ENCODE results near the gene SP1.
"Not testable (repeated sequence)": the region's sequence is repeated elsewhere in the genome, so short reads cannot be mapped to it uniquely, and the experiment has no call there.

SP1 gene

DNA sequence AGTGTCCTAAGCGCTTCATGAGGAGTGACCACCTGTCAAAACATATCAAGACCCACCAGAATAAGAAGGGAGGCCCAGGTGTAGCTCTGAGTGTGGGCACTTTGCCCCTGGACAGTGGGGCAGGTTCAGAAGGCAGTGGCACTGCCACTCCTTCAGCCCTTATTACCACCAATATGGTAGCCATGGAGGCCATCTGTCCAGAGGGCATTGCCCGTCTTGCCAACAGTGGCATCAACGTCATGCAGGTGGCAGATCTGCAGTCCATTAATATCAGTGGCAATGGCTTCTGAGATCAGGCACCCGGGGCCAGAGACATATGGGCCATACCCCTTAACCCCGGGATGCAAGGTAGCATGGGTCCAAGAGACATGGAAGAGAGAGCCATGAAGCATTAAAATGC, 31.0 kb downstream of the SP1 start:
- Mint-ChIP-seq H3K4me3 (no peak overlapping the region), H3K4me1 (peaks cover 28 to 52% of the 10 kb centered on the region in 2 donors), H3K36me3 (peaks cover 39 to 47% of the 10 kb centered on the region in 2 donors), H3K9me3 (no peaks in the 10 kb centered on the region), H3K27ac (no peak overlapping the region), H3K27me3 (no peaks in the 10 kb centered on the region)
- DNase-seq = no peak
- no peak for ATAC-seq (replicated peaks)

DNA sequence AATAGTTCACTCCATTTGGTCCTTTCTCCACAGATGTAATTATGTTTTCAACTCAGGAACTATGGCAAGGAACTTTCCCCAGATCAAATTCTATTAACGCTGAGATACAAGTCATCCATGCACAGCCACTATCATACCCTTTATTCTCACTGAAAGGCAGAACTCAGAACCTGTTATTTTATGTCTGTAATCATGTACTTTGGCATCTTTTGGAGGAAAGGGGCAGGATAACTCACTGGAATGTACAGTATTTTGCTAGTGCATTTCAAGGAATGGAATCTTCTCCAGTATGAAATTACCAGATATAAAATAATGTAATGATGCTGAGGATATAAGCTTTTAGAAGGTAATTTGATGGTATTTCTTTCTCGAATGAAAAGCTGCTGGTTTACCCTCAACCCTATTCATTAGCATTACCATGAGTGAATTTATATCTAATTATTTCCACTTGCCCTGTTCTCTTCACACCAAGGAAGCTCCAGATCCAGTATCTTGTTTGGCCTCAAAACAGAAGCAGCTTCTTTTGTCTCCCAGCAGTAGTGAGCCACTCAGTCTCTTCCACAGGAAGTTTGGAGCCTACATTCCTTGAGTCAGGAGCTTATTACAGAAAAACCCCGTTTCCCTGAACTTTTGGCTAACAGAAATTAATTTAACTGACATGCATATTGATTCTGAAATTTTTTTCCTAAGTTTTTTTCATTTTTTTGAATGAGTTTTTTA, 33.7 kb downstream of the SP1 start:
- Mint-ChIP-seq H3K27me3 (no peaks in the 10 kb centered on the region), H3K36me3 (peaks cover 35 to 50% of the 10 kb centered on the region in 2 donors), H3K4me1 (peaks cover 36 to 78% of the 10 kb centered on the region in 2 donors), H3K9me3 (no peaks in the 10 kb centered on the region), H3K27ac (no peak overlapping the region), H3K4me3 (no peak overlapping the region)
- DNase-seq (no peak), ATAC-seq (replicated peaks) (no peak)

DNA sequence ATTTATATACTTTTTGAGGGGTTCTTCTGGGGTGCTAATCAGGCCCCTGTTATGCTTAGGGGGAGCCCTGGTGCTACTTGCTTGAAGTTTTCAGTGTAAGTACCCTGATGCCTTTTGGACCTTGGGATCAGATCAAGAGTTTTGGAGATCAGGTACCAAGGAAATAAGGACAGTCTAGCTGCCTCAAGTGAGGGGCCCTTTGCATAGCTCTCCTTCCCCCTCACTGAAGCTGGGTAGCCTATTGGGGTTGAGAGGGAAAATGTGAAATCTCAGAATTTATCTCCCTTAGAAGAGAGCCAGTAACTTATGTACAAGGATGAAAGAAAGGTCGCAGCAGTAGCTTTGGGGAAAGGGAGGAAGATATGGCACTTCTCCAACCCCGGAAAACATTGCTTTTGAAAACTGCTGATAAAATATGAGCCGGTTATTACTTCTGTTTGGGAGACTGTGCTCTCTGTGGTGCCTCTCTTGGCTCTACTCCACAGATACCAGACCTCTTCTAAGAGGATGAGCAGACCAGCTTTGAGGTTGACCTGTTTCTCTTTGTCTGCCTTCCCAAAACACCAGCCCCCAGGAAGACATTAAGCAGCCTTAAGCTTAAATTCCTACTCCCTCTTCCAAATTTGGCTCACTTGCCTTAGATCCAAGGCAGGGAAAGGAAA, 34.9 kb downstream of the SP1 start:
- H3K4me1 Mint-ChIP-seq = peaks cover 44 to 82% of the 10 kb centered on the region in 2 donors
- H3K27me3 Mint-ChIP-seq = no peaks in the 10 kb centered on the region
- peaks cover 26 to 40% of the 10 kb centered on the region in 2 donors for H3K36me3 Mint-ChIP-seq
- H3K4me3 Mint-ChIP-seq = no peak overlapping the region
- H3K27ac Mint-ChIP-seq = peak overlapping the region; percentile 84
- DNase-seq (no peak), ATAC-seq (replicated peaks) (no peak)
- no peaks in the 10 kb centered on the region for H3K9me3 Mint-ChIP-seq

DNA sequence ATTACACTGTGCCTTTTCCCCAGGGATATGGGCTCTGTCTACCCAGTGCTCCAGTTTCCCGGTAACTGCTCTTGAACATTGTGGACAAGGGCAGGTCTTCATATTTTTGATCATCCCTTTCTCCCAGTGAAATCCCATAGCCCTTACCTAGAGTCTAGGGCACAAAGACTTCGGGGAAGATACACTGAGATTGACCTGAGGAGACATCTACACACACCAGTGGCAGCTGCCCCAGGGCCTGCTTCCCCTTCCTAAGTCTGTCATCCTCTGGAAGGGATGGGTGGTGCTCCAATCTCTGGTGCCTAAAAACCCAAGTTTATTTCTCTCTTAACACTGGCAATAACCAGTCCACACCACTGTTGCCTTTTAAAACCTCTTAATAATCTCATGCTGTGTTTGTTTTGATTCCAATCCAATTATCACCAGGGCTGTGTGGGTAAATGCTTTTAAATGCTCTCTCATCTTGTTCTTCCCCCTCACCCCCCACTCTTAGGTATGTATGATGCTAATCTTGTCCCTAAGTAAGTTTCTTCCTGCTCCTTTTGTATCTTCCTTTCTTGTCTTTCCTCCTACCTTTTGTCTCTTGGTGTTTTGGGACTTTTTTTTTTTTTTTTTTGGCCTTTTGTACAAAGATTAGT, 35.9 kb downstream of the SP1 start:
- Mint-ChIP-seq H3K4me1 (peaks cover 47 to 88% of the 10 kb centered on the region in 2 donors), H3K27ac (peak overlapping the region; percentile 76), H3K4me3 (peak overlapping the region in 1 of 2 donors; percentile 8), H3K36me3 (peaks cover 19 to 36% of the 10 kb centered on the region in 2 donors)
- H3K9me3 Mint-ChIP-seq; ATAC-seq (replicated peaks); DNase-seq; H3K27me3 Mint-ChIP-seq: not testable (repeated sequence)

DNA sequence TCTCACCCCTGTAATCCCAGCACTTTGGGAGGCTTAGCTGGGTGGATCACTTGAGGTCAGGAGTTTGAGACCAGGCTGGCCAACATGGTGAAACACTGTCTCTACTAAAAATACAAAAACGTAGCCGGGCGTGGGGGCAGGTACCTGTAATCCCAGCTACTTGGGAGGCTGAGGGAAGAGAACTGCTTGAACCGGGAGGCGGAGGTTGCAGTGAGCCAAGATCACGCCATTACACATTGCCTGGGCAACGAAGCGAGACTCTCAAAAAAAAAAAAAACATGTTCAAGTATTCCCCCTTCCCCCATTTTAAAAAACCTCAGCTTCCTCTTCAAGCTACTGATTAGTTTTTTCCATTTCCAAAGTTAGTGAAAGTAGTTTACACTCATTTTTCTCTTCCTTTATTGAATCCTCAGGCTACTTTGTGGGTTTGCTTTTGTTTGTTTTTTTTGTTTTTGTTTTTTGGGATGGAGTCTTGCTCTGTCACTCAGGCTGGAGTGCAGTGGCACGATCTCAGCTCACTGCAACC, 37.4 kb downstream of the SP1 start:
- peak; percentile 60 to 63 for ATAC-seq (replicated peaks)
- not testable (repeated sequence) for H3K27me3 Mint-ChIP-seq, H3K9me3 Mint-ChIP-seq
- H3K36me3 Mint-ChIP-seq = peaks cover 8 to 23% of the 10 kb centered on the region in 2 donors
- H3K4me1 Mint-ChIP-seq = peaks cover 43 to 88% of the 10 kb centered on the region in 2 donors
- peak; percentile 31 for DNase-seq
- H3K4me3 Mint-ChIP-seq = peak overlapping the region; percentile 17 to 27
- H3K27ac Mint-ChIP-seq = peak overlapping the region; percentile 96

DNA sequence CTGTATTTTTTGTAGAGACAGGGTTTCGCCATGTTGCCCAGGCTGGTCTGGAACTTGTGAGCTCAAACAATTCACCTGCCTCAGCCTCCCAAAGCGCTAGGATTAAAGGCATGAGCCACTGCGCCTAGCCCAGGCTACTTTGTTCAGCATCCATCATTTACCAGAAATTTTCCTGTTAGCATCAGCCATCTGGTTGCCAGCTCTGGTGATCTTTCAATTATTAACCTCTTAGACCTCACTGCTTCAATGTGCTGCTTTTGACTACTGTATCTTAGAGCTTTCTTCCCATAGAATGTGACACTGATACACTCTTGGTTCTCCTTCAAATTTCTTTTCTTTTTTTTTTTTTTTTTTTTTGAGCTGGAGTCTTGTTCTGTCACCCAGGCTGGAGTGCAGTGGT, 38.2 kb downstream of the SP1 start:
- H3K27me3 Mint-ChIP-seq = no peaks in the 10 kb centered on the region
- H3K36me3 Mint-ChIP-seq = peaks cover 3 to 19% of the 10 kb centered on the region in 2 donors
- DNase-seq = no peak
- peak overlapping the region; percentile 25 to 34 for H3K4me3 Mint-ChIP-seq
- no peaks in the 10 kb centered on the region for H3K9me3 Mint-ChIP-seq
- H3K27ac Mint-ChIP-seq = peak overlapping the region; percentile 78
- no peak for ATAC-seq (replicated peaks)
- peaks cover 37 to 79% of the 10 kb centered on the region in 2 donors for H3K4me1 Mint-ChIP-seq

DNA sequence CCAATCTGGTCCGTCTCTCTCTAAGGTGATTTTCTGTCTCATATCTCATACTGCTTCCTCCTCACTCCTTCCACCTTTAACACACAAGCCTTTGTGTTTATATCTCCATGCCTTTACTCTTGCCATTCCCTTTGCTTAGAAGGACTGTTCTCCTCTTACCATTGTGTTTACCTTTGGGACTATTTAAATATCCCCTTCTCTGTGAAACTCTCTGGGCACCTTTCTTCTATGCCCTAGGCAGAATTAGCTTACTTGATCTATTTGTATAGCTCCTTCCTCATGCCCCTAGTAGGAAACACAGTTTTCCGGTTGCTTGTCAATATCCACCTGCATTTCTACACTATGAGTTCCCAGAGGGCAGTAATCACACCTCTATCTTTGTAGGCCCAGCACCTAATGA, 39.8 kb downstream of the SP1 start:
- Mint-ChIP-seq H3K4me3 (no peak overlapping the region), H3K36me3 (peaks cover 3 to 14% of the 10 kb centered on the region in 2 donors), H3K4me1 (peaks cover 32 to 68% of the 10 kb centered on the region in 2 donors), H3K27me3 (no peaks in the 10 kb centered on the region), H3K9me3 (no peaks in the 10 kb centered on the region), H3K27ac (no peak overlapping the region)
- no peak for DNase-seq
- no peak for ATAC-seq (replicated peaks)

DNA sequence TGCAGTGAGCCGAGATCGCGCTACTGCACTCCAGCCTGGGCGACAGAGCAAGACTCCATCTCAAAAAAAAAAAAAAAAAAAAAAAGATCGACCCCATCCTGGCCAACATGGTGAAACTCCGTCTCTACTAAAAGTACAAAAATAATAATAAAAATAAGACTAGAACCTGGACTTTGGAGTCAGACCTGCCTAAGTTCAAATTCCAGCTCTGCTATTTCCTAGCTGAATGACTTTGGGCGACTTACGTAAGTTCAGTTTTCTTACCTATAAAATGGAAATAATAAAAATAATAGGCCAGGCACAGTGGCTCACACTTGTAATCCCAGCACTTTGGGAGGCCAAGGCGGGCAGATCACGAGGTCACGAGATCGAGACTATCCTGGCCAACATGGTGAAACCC, 42.3 kb downstream of the SP1 start:
- not testable (repeated sequence) for H3K27me3 Mint-ChIP-seq

DNA sequence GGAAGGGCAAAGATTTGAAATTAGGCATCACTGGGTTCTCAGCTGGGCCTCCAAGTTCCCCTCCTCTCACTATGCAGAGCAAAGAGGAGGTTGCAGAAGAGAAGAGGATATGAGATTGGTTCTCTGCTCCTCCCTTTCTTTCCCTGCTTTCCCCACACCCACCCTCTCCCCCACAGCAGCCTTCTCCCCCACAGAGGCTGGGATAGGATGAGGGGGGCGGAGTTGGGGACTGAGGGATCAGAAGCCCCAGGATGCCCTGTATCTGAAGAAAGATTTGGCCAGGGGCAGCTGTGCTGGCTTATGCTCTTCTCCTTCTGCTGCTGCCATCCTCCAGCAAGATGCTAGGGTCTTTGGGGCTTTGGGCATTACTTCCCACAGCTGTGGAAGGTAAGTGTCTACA, 43.6 kb downstream of the SP1 start, which contains the start of gene AMHR2:
Gene AMHR2, plus strand, starts transcription at position 259 of the 400 bp plus-strand sequence. Its CDS starts 80 bp downstream, at position 339.
- H3K4me1 Mint-ChIP-seq = peaks cover 19 to 31% of the 10 kb centered on the region in 2 donors
- no peak within 1 kb of the TSS for H3K4me3 Mint-ChIP-seq
- H3K36me3 Mint-ChIP-seq = no peaks in the 10 kb centered on the region
- no peak for ATAC-seq (replicated peaks)
- H3K27ac Mint-ChIP-seq = peak within 1 kb of the TSS; percentile 34
- DNase-seq = no peak
- no peaks in the 10 kb centered on the region for H3K9me3 Mint-ChIP-seq
- H3K27me3 Mint-ChIP-seq = no peaks in the 10 kb centered on the region

More for the DNA sequence above, 42.3 kb downstream of the SP1 start:
- H3K36me3 Mint-ChIP-seq; ATAC-seq (replicated peaks); DNase-seq; H3K9me3 Mint-ChIP-seq; H3K4me3 Mint-ChIP-seq; H3K27ac Mint-ChIP-seq: not testable (repeated sequence)
- peaks cover 21 to 45% of the 10 kb centered on the region in 2 donors for H3K4me1 Mint-ChIP-seq

DNA sequence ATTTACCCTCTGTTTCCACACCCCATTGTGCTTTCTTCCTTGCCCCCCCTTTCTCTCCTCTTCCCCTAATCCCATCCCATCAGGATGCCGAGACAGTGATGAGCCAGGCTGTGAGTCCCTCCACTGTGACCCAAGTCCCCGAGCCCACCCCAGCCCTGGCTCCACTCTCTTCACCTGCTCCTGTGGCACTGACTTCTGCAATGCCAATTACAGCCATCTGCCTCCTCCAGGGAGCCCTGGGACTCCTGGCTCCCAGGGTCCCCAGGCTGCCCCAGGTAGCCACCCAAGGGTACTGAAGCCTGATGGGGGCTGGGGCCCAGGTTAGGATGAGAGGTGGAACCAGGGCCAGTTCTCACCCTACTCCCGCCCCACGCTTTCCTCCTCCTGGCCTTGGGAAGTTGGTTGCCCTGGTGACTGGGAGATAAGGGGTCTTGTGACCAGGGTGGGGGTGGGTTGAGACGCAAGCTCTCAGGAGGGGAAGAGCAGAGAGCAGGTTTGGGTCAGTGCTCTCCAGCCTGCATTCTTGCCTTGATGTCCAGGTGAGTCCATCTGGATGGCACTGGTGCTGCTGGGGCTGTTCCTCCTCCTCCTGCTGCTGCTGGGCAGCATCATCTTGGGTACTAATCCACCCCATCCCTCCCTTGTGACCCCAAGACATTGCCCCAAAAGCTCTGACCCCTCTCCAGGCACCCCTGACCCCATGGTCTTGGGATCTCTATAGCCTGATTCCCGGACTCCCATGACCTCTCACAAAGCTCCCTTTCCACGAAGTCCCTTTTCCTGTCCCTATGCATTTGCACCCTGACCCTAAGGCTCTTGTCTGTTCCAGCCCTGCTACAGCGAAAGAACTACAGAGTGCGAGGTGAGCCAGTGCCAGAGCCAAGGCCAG, 44.9 kb downstream of the SP1 start:
- H3K27me3 Mint-ChIP-seq = no peaks in the 10 kb centered on the region
- no peaks in the 10 kb centered on the region for H3K36me3 Mint-ChIP-seq
- DNase-seq = no peak
- peak overlapping the region; percentile 34 for H3K27ac Mint-ChIP-seq
- no peaks in the 10 kb centered on the region for H3K9me3 Mint-ChIP-seq
- no peak for ATAC-seq (replicated peaks)
- H3K4me1 Mint-ChIP-seq = peaks cover 10 to 19% of the 10 kb centered on the region in 2 donors
- H3K4me3 Mint-ChIP-seq = no peak overlapping the region

DNA sequence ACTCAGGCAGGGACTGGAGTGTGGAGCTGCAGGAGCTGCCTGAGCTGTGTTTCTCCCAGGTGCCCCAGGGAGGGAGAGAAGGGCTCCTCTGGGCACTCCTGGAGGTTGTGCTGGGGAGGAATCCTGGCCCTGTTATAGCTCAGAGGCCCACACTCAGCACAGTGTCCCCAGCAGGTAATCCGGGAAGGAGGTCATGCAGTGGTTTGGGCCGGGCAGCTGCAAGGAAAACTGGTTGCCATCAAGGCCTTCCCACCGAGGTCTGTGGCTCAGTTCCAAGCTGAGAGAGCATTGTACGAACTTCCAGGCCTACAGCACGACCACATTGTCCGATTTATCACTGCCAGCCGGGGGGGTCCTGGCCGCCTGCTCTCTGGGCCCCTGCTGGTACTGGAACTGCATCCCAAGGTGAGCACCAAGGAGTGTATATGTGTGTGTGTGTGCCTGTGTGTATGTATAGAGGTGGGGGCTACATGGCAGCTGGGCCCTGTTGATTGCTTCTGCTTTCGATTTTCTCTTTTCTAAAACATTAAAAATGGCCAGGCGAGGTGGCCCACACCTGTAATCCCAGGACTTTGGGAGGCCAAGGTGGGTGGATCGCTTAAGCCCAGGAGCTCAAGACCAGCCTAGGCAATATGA, 45.7 kb downstream of the SP1 start:
- Mint-ChIP-seq H3K4me1 (peaks cover 8 to 15% of the 10 kb centered on the region in 2 donors), H3K36me3 (no peaks in the 10 kb centered on the region), H3K4me3 (no peak overlapping the region), H3K9me3 (no peaks in the 10 kb centered on the region), H3K27me3 (no peaks in the 10 kb centered on the region), H3K27ac (no peak overlapping the region)
- ATAC-seq (replicated peaks) (no peak), DNase-seq (no peak)

DNA sequence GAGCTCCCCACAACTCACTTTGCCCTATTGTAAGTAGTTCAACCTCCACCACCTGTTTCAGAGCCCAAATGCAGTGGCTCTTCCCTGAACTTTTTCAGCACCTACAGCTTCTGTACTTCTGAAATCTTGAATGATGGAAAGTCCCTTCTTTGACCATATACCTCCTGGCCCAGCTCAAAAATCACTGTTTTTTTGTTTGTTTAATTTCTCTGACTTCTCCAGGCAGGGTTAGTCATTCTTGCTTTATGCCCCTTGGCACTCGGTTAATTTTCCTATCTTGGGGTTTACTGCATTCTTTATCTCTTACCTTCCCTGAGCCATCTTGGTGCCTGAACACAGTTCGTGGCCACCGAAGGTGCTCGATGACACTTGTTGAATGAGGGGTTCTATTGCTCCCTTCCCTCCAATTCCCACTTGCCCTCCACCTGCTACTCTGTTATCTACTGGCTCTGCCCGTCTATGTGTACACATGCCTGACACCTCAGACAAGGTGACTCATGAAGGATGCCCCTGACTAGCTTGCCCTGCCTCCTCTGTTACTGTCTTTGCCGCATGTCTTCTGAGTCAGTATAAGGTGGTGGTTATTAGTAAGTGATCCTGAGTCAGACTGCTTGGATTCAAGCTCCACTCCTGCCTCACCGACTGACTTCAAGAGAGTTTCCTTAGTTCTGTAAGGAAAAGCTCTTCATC, 48.1 kb downstream of the SP1 start:
- ATAC-seq (replicated peaks) (peak; percentile 53 to 70), DNase-seq (no peak)
- Mint-ChIP-seq H3K4me3 (no peak overlapping the region), H3K36me3 (no peaks in the 10 kb centered on the region), H3K4me1 (peaks cover 2 to 4% of the 10 kb centered on the region in 2 donors), H3K27ac (no peak overlapping the region), H3K9me3 (no peaks in the 10 kb centered on the region), H3K27me3 (no peaks in the 10 kb centered on the region)

DNA sequence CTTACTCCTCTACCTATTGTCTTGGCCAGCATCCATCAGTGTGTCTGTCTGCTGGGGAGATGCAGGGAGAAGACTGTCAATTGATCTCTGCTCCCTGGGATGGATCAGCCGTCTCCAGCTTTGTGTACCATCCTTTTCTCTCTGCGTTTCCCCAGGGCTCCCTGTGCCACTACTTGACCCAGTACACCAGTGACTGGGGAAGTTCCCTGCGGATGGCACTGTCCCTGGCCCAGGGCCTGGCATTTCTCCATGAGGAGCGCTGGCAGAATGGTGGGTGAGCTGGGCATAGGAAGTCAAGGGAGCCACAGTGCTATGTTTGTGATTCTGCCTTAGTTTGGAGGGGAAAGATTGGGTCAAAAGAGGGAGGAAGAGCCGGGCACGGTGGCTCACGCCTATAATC, 48.8 kb downstream of the SP1 start:
- ATAC-seq (replicated peaks) = no peak
- H3K4me1 Mint-ChIP-seq = peaks cover 2% of the 10 kb centered on the region in 2 donors
- no peaks in the 10 kb centered on the region for H3K9me3 Mint-ChIP-seq
- H3K27me3 Mint-ChIP-seq = no peaks in the 10 kb centered on the region
- no peak for DNase-seq
- no peak overlapping the region for H3K27ac Mint-ChIP-seq
- H3K36me3 Mint-ChIP-seq = no peaks in the 10 kb centered on the region
- H3K4me3 Mint-ChIP-seq = no peak overlapping the region
